EL (cell line): ENCODE results near the gene HOXD10.
A peak's percentile ranks its signal among the peaks of the same experiment; 100 is the strongest.

ENCODE experiments used
- DNase-seq: peaks from one replicate; pipeline ENCODE4 v3.0.0-alpha.2; 2016

The HOXD10 gene

GRCh38 chr2:176082824-176083751 is 33.5 kb upstream of the HOXD10 start:
- DNase-seq = no peak

- no peak for DNase-seq
Observed at GRCh38 chr2:176083796-176084261, 32.7 kb upstream of the HOXD10 start, which contains the start of gene EVX2. TSS of gene EVX2 (minus strand) at chr2:176083962. CDS start at chr2:176083776, 186 bp downstream.

- DNase-seq = peak; percentile 10
Observed at GRCh38 chr2:176084611-176085119, 31.9 kb upstream of the HOXD10 start.

GRCh38 chr2:176085120-176085788 is 31.3 kb upstream of the HOXD10 start:
- DNase-seq = no peak

GRCh38 chr2:176085861-176086771 is 30.5 kb upstream of the HOXD10 start:
- peak; percentile 37 for DNase-seq

- DNase-seq = no peak
Observed at GRCh38 chr2:176087330-176088047, 29.1 kb upstream of the HOXD10 start.

- DNase-seq = peak; percentile 59
Observed at GRCh38 chr2:176088048-176088936, 28.3 kb upstream of the HOXD10 start.

GRCh38 chr2:176088937-176089842 is 27.4 kb upstream of the HOXD10 start:
- DNase-seq = no peak

- DNase-seq = no peak
Observed at GRCh38 chr2:176089843-176090395, 26.7 kb upstream of the HOXD10 start.

GRCh38 chr2:176090862-176091261 is 25.7 kb upstream of the HOXD10 start:
- DNase-seq = no peak

- no peak for DNase-seq
Observed at GRCh38 chr2:176091329-176092258, 25.0 kb upstream of the HOXD10 start.

- DNase-seq = peak; percentile 69
Observed at GRCh38 chr2:176092270-176093144, 24.1 kb upstream of the HOXD10 start, which contains the start of gene HOXD13. TSS of gene HOXD13 (plus strand) at chr2:176092721. CDS start at chr2:176092891, 170 bp downstream.

GRCh38 chr2:176093145-176093897 is 23.3 kb upstream of the HOXD10 start:
- peak; percentile 56 for DNase-seq

- no peak for DNase-seq
Observed at GRCh38 chr2:176093898-176094249, 22.7 kb upstream of the HOXD10 start.

GRCh38 chr2:176094349-176094748 is 22.2 kb upstream of the HOXD10 start:
- no peak for DNase-seq

- DNase-seq = no peak
Observed at GRCh38 chr2:176095421-176095820, 21.2 kb upstream of the HOXD10 start.
